Activated T-cell treated with anti-CD3 and anti-CD28 coated beads, Interleukin-2, amount 50 U/mL, for 72 hours (primary cell): ENCODE measurements around the gene ZNF528. TPM values are rescaled to one million over a fixed set of nuclear protein-coding genes. Genes with fewer than 3 reads are reported as not detected.

Source experiments
- ATAC-seq, 2 donors: fragments of 150-1000 bp; cut with Tn5 transposase; replicated peaks in 1 of 2; 2 replicates each; pipeline ENCODE4 v1.10.0; 2021; ENCODE audit warnings: moderate library complexity in 2 of 2, mild to moderate bottlenecking in 1 of 2
- DNase-seq, 2 donors: peaks; one replicate each; pipeline ENCODE4 v3.0.0; 2021 to 2022; ENCODE audit warnings: mixed read lengths in 1 of 2
- H3K27ac Mint-ChIP-seq: one replicate; pipeline ENCODE4 v1.8.0; 2022; ENCODE audit warnings: mild to moderate bottlenecking, moderate library complexity, mixed read lengths
- H3K27me3 Mint-ChIP-seq: one replicate; pipeline ENCODE4 v1.8.0; 2022; ENCODE audit warnings: low read depth, mixed read lengths
- H3K36me3 Mint-ChIP-seq, 2 donors: one replicate each; pipeline ENCODE4 v1.8.0; 2022; ENCODE audit warnings: mixed read lengths in 2 of 2, mild to moderate bottlenecking in 1 of 2; ENCODE audit not compliant: insufficient read depth in 2 of 2
- H3K4me1 Mint-ChIP-seq: one replicate; pipeline ENCODE4 v1.8.0; 2022; ENCODE audit warnings: low read depth, mixed read lengths
- H3K4me3 Mint-ChIP-seq, 2 donors: one replicate each; pipeline ENCODE4 v1.8.0; 2022; ENCODE audit warnings: mild to moderate bottlenecking in 2 of 2, mixed read lengths in 2 of 2, moderate library complexity in 2 of 2
- H3K9me3 Mint-ChIP-seq, 2 donors: one replicate each; pipeline ENCODE4 v1.8.0; 2022; ENCODE audit warnings: mixed read lengths in 2 of 2
- total RNA-seq, 2 donors: library from RNA; stranded (reverse); gene quantifications; one replicate each; pipeline ENCODE4 v1.2.3, GENCODE V29; 2022

The ZNF528 gene
- 10 to 100 TPM in 1 of 2 donors, 1 to 10 TPM in 1; 7.5 to 10.1 TPM for total RNA-seq

GRCh38 chr19:52397310-52398080 is at the start of gene ZNF528:
Gene ZNF528, plus strand, starts transcription at chr19:52397849. Its CDS starts 4,165 bp downstream, at chr19:52402014.
- Mint-ChIP-seq H3K4me1 (peaks cover 18% of the 10 kb centered on the region), H3K9me3 (peaks cover 19 to 30% of the 10 kb centered on the region in 2 donors), H3K36me3 (peaks cover 42 to 66% of the 10 kb centered on the region in 2 donors), H3K4me3 (peak within 1 kb of the TSS; percentile 87 to 98), H3K27ac (peak within 1 kb of the TSS; percentile 99), H3K27me3 (no peaks in the 10 kb centered on the region)
- DNase-seq (peak; percentile 95 to 96), ATAC-seq (peak; percentile 100)

- Mint-ChIP-seq H3K4me1 (no peaks in the 10 kb centered on the region), H3K27ac (no peak overlapping the region), H3K4me3 (no peak overlapping the region), H3K27me3 (no peaks in the 10 kb centered on the region), H3K9me3 (peaks cover 11 to 13% of the 10 kb centered on the region in 2 donors), H3K36me3 (peaks cover 30 to 42% of the 10 kb centered on the region in 2 donors)
- DNase-seq (no peak), ATAC-seq (no peak)
Measured at GRCh38 chr19:52351512-52351911, 46.1 kb upstream of the ZNF528 start.

- no peak overlapping the region for H3K27ac Mint-ChIP-seq
- DNase-seq = no peak
- H3K36me3 Mint-ChIP-seq = peaks cover 39 to 52% of the 10 kb centered on the region in 2 donors
- peaks cover 18 to 26% of the 10 kb centered on the region in 2 donors for H3K9me3 Mint-ChIP-seq
- H3K4me3 Mint-ChIP-seq = no peak overlapping the region
- no peak for ATAC-seq
- peaks cover 15% of the 10 kb centered on the region for H3K4me1 Mint-ChIP-seq
- H3K27me3 Mint-ChIP-seq = no peaks in the 10 kb centered on the region
Measured at GRCh38 chr19:52366414-52366824, 31.2 kb upstream of the ZNF528 start.

GRCh38 chr19:52369559-52370340 is 27.9 kb upstream of the ZNF528 start, which contains the start of gene ZNF880:
Gene ZNF880, plus strand, starts transcription at chr19:52369923. Its CDS starts 43 bp downstream, at chr19:52369966.
- peak within 1 kb of the TSS; percentile 93 for H3K4me3 Mint-ChIP-seq
- peak within 1 kb of the TSS; percentile 97 for H3K27ac Mint-ChIP-seq
- H3K36me3 Mint-ChIP-seq = peaks cover 46 to 59% of the 10 kb centered on the region in 2 donors
- peaks cover 13 to 26% of the 10 kb centered on the region in 2 donors for H3K9me3 Mint-ChIP-seq
- peaks cover 15% of the 10 kb centered on the region for H3K4me1 Mint-ChIP-seq
- peak; percentile 99 for ATAC-seq
- peak; percentile 91 to 92 for DNase-seq
- no peaks in the 10 kb centered on the region for H3K27me3 Mint-ChIP-seq

GRCh38 chr19:52370341-52370710 is 27.3 kb upstream of the ZNF528 start:
- peak overlapping the region; percentile 93 for H3K4me3 Mint-ChIP-seq
- no peak for ATAC-seq
- H3K4me1 Mint-ChIP-seq = peaks cover 15% of the 10 kb centered on the region
- no peak for DNase-seq
- H3K27me3 Mint-ChIP-seq = no peaks in the 10 kb centered on the region
- H3K27ac Mint-ChIP-seq = peak overlapping the region; percentile 97
- H3K9me3 Mint-ChIP-seq = peaks cover 15 to 25% of the 10 kb centered on the region in 2 donors
- peaks cover 47 to 60% of the 10 kb centered on the region in 2 donors for H3K36me3 Mint-ChIP-seq

- Mint-ChIP-seq H3K4me3 (no peak overlapping the region), H3K36me3 (peaks cover 26 to 46% of the 10 kb centered on the region in 2 donors), H3K9me3 (peaks cover 16 to 25% of the 10 kb centered on the region in 2 donors), H3K27ac (no peak overlapping the region), H3K27me3 (no peaks in the 10 kb centered on the region), H3K4me1 (no peaks in the 10 kb centered on the region)
- DNase-seq (no peak), ATAC-seq (no peak)
Measured at GRCh38 chr19:52391135-52391534, 6.5 kb upstream of the ZNF528 start.

GRCh38 chr19:52398081-52398441 is 412 bp downstream of the ZNF528 start:
- peak overlapping the region; percentile 87 to 98 for H3K4me3 Mint-ChIP-seq
- DNase-seq (peak; percentile 11 to 19), ATAC-seq (peak; percentile 45 to 48)
- H3K4me1 Mint-ChIP-seq = peaks cover 18% of the 10 kb centered on the region
- H3K27ac Mint-ChIP-seq = peak overlapping the region; percentile 99
- H3K36me3 Mint-ChIP-seq = peaks cover 42 to 66% of the 10 kb centered on the region in 2 donors
- peaks cover 19 to 29% of the 10 kb centered on the region in 2 donors for H3K9me3 Mint-ChIP-seq
- H3K27me3 Mint-ChIP-seq = no peaks in the 10 kb centered on the region

- ATAC-seq (no peak), DNase-seq (no peak)
- Mint-ChIP-seq H3K4me1 (no peaks in the 10 kb centered on the region), H3K27me3 (no peaks in the 10 kb centered on the region), H3K4me3 (no peak overlapping the region), H3K27ac (no peak overlapping the region), H3K36me3 (peaks cover 43 to 64% of the 10 kb centered on the region in 2 donors), H3K9me3 (peaks cover 7 to 27% of the 10 kb centered on the region in 2 donors)
Measured at GRCh38 chr19:52410276-52410675, 12.6 kb downstream of the ZNF528 start.

- ATAC-seq (no peak), DNase-seq (no peak)
- peaks cover 20 to 41% of the 10 kb centered on the region in 2 donors for H3K9me3 Mint-ChIP-seq
- peaks cover 33 to 35% of the 10 kb centered on the region in 2 donors for H3K36me3 Mint-ChIP-seq
- no peaks in the 10 kb centered on the region for H3K27me3 Mint-ChIP-seq
- H3K27ac Mint-ChIP-seq = no peak overlapping the region
- H3K4me1 Mint-ChIP-seq = no peaks in the 10 kb centered on the region
- no peak overlapping the region for H3K4me3 Mint-ChIP-seq
Measured at GRCh38 chr19:52415711-52416110, 18.1 kb downstream of the ZNF528 start.

- Mint-ChIP-seq H3K27me3 (no peaks in the 10 kb centered on the region), H3K9me3 (peaks cover 21 to 32% of the 10 kb centered on the region in 2 donors), H3K4me3 (no peak within 1 kb of the TSS), H3K27ac (no peak within 1 kb of the TSS), H3K4me1 (no peaks in the 10 kb centered on the region), H3K36me3 (peaks cover 21 to 27% of the 10 kb centered on the region in 2 donors)
- DNase-seq (no peak), ATAC-seq (no peak)
Measured at GRCh38 chr19:52428937-52429336, 31.3 kb downstream of the ZNF528 start, which contains the start of gene ZNF534. Gene ZNF534, plus strand, starts transcription at chr19:52429148. Its CDS starts 2,327 bp downstream, at chr19:52431475.

GRCh38 chr19:52442179-52442578 is 44.5 kb downstream of the ZNF528 start:
- DNase-seq = no peak
- Mint-ChIP-seq H3K9me3 (peaks cover 16 to 31% of the 10 kb centered on the region in 2 donors), H3K4me1 (no peaks in the 10 kb centered on the region), H3K27ac (no peak overlapping the region), H3K36me3 (peaks cover 8 to 18% of the 10 kb centered on the region in 2 donors), H3K27me3 (no peaks in the 10 kb centered on the region), H3K4me3 (no peak overlapping the region)
- no peak for ATAC-seq

- Mint-ChIP-seq H3K4me1 (no peaks in the 10 kb centered on the region), H3K4me3 (no peak overlapping the region), H3K27ac (no peak overlapping the region), H3K27me3 (no peaks in the 10 kb centered on the region), H3K36me3 (peaks cover 14 to 17% of the 10 kb centered on the region in 2 donors), H3K9me3 (peaks cover 21 to 24% of the 10 kb centered on the region in 2 donors)
- DNase-seq (no peak), ATAC-seq (no peak)
Measured at GRCh38 chr19:52444506-52444905, 46.9 kb downstream of the ZNF528 start.

- DNase-seq (no peak), ATAC-seq (no peak)
- peaks cover 27 to 33% of the 10 kb centered on the region in 2 donors for H3K9me3 Mint-ChIP-seq
- H3K4me1 Mint-ChIP-seq = peaks cover 9% of the 10 kb centered on the region
- H3K4me3 Mint-ChIP-seq = no peak overlapping the region
- no peak overlapping the region for H3K27ac Mint-ChIP-seq
- H3K27me3 Mint-ChIP-seq = no peaks in the 10 kb centered on the region
- H3K36me3 Mint-ChIP-seq = peaks cover 31 to 62% of the 10 kb centered on the region in 2 donors
Measured at GRCh38 chr19:52451241-52451640, 53.6 kb downstream of the ZNF528 start.
